IMR-90 (cell line): ENCODE data around the gene AMDHD2. TPM values are rescaled to one million over a fixed set of nuclear protein-coding genes. Genes with fewer than 3 reads are reported as not detected.

Experiments
- ATAC-seq: fragments of 200-7000 bp; cut with Tn5 transposase; 2 replicates; pipeline ENCODE4 v1.9.1; 2020; ENCODE audit warnings: low read depth, mild to moderate bottlenecking, moderate library complexity
- BruUV-seq: library from RNA; stranded (reverse); fragments of 400-500 nt; replicated peaks from 2 replicates; lab custom pipeline; 2021; lab: Mats Ljungman, UMichigan
- CTCF ChIA-PET: fragments of 300-600 bp; formaldehyde crosslinking; extraction: SDS; loops from one replicate; lab custom pipeline; 2021; ENCODE audit warnings: antibody characterized with exemption; lab: Yijun Ruan, JAX
- POLR2A ChIA-PET: fragments of 300-600 bp; sonication (Branson Sonifier 250); formaldehyde crosslinking; loops from one replicate; lab custom pipeline; 2022; ENCODE audit warnings: antibody characterized with exemption; ENCODE audit not compliant: unreplicated experiment; lab: Charles Lee
- DNase-seq: peaks from one replicate; pipeline ENCODE4 v3.0.0; 2013
- H2AFZ ChIP-seq: replicated peaks from 2 replicates; pipeline ENCODE3; 2013; ENCODE audit warnings: low read length, mild to moderate bottlenecking; ENCODE audit not compliant: poor library complexity
- H2AK5ac ChIP-seq: 2 replicates; pipeline ENCODE4 v1.6.1; 2013; ENCODE audit warnings: low read depth, low read length, inconsistent platforms
- H2AK9ac ChIP-seq: replicated peaks from 2 replicates; pipeline ENCODE3; 2013; ENCODE audit warnings: mild to moderate bottlenecking, low read depth, low read length, moderate library complexity; ENCODE audit not compliant: poor library complexity
- H2BK120ac ChIP-seq: 2 replicates; pipeline ENCODE4 v1.6.1; 2013; ENCODE audit warnings: low read depth, low read length, inconsistent platforms
- H2BK15ac ChIP-seq: 3 replicates; pipeline ENCODE4 v1.6.1; 2013; ENCODE audit warnings: low read depth, low read length, inconsistent platforms
- H2BK20ac ChIP-seq: 2 replicates; pipeline ENCODE4 v1.6.1; 2013; ENCODE audit warnings: low read depth, mild to moderate bottlenecking, inconsistent platforms, low read length, moderate library complexity
- H2BK5ac ChIP-seq: 2 replicates; pipeline ENCODE4 v1.6.1; 2013; ENCODE audit warnings: mild to moderate bottlenecking, low read depth, low read length, inconsistent platforms; ENCODE audit not compliant: poor library complexity, severe bottlenecking
- H3K14ac ChIP-seq: replicated peaks from 2 replicates; pipeline ENCODE4 v1.6.1; 2013; ENCODE audit warnings: low read depth, low read length, inconsistent platforms
- H3K18ac ChIP-seq: 2 replicates; pipeline ENCODE4 v1.6.1; 2013; ENCODE audit warnings: low read depth, low read length, control low read depth
- H3K23ac ChIP-seq: 2 replicates; pipeline ENCODE4 v1.6.1; 2013; ENCODE audit warnings: low read depth, low read length, inconsistent platforms
- H3K27ac ChIP-seq: 2 replicates; pipeline ENCODE4 v1.5.1; 2013; ENCODE audit warnings: mild to moderate bottlenecking, control low read depth, low read length; ENCODE audit not compliant: insufficient read depth
- H3K27me3 ChIP-seq: 2 replicates; pipeline ENCODE4 v1.6.1; 2013; ENCODE audit warnings: low read length; ENCODE audit not compliant: control insufficient read depth, insufficient read depth
- H3K36me3 ChIP-seq: 2 replicates; pipeline ENCODE4 v1.6.1; 2013; ENCODE audit warnings: low read length, mixed read lengths; ENCODE audit not compliant: control insufficient read depth, insufficient read depth
- H3K4ac ChIP-seq: 2 replicates; pipeline ENCODE4 v1.6.1; 2013; ENCODE audit warnings: low read depth, low read length, inconsistent platforms
- H3K4me1 ChIP-seq: 2 replicates; pipeline ENCODE4 v1.6.1; 2013; ENCODE audit warnings: low read length, mixed read lengths; ENCODE audit not compliant: control insufficient read depth, insufficient read depth
- H3K4me2 ChIP-seq: 2 replicates; pipeline ENCODE4 v1.6.1; 2013; ENCODE audit warnings: low read depth, mild to moderate bottlenecking, control low read depth, low read length, moderate library complexity
- H3K4me3 ChIP-seq: 2 replicates; pipeline ENCODE4 v1.5.1; 2013; ENCODE audit warnings: low read depth, mild to moderate bottlenecking, control low read depth, low read length, moderate library complexity; ENCODE audit not compliant: insufficient read depth
- H3K56ac ChIP-seq: 2 replicates; pipeline ENCODE4 v1.6.1; 2013; ENCODE audit warnings: low read length, inconsistent platforms; ENCODE audit not compliant: insufficient read depth; ENCODE audit errors: extremely low read depth
- H3K79me1 ChIP-seq, 2 experiments: 2 replicates each; pipeline ENCODE4 v1.6.1; 2013; ENCODE audit warnings: low read length in 2 of 2, inconsistent platforms in 1 of 2, low read depth in 1 of 2
- H3K9ac ChIP-seq: 2 replicates; pipeline ENCODE4 v1.6.1; 2013; ENCODE audit warnings: low read depth, low read length, control low read depth
- H3K9me1 ChIP-seq: 2 replicates; pipeline ENCODE4 v1.6.1; 2013; ENCODE audit warnings: low read length, inconsistent platforms; ENCODE audit not compliant: insufficient read depth
- H3K9me3 ChIP-seq: 2 replicates; pipeline ENCODE4 v1.6.1; 2013; ENCODE audit warnings: low read length; ENCODE audit not compliant: control insufficient read depth, insufficient read depth
- H4K20me1 ChIP-seq: 2 replicates; pipeline ENCODE4 v1.6.1; 2013; ENCODE audit warnings: low read length, inconsistent platforms; ENCODE audit not compliant: insufficient read depth
- H4K5ac ChIP-seq: 2 replicates; pipeline ENCODE4 v1.6.1; 2013; ENCODE audit warnings: mild to moderate bottlenecking, low read depth, low read length, control low read depth
- H4K8ac ChIP-seq, 2 experiments: 2 replicates each; pipeline ENCODE4 v1.6.1; 2013; ENCODE audit warnings: low read depth in 2 of 2, low read length in 2 of 2, control low read depth in 1 of 2, inconsistent platforms in 1 of 2
- H4K91ac ChIP-seq: 2 replicates; pipeline ENCODE4 v1.6.1; 2013; ENCODE audit warnings: low read depth, low read length, inconsistent platforms; ENCODE audit not compliant: insufficient read depth
- BHLHE40 ChIP-seq: fragments of 150-350 bp; IDR thresholded peaks from 2 replicates; pipeline ENCODE4 v1.6.1; 2016; ENCODE audit warnings: mild to moderate bottlenecking, low read depth, low read length
- CEBPB ChIP-seq: IDR thresholded peaks from 2 replicates; pipeline ENCODE4 v1.6.1; 2012; ENCODE audit warnings: low read depth, low read length, improper control_type of control experiment
- CHD1 ChIP-seq: IDR thresholded peaks from 2 replicates; pipeline ENCODE4 v1.6.1; 2012; ENCODE audit warnings: low read depth, low read length, improper control_type of control experiment
- FOS ChIP-seq: fragments of 150-350 bp; IDR thresholded peaks from 2 replicates; pipeline ENCODE4 v1.6.1; 2016; ENCODE audit warnings: low read depth, low read length
- NFE2L2 ChIP-seq: fragments of 150-350 bp; IDR thresholded peaks from 2 replicates; pipeline ENCODE4 v1.6.1; 2016; ENCODE audit warnings: low read depth, mild to moderate bottlenecking, low read length
- WGBS, 2 experiments: methylation state at CpG; one replicate each; pipeline versions ENCODE4 v1.1.5 to v1.1.7; 2013; ENCODE audit warnings: missing lambda C conversion rate in 2 of 2; ENCODE audit not compliant: insufficient read length in 1 of 2; ENCODE audit errors: extremely low coverage in 2 of 2; 5-methylcytosine and 5-hydroxymethylcytosine counted together
- dilution Hi-C: fragments of 300-500 bp; cut with HindIII; formaldehyde crosslinking; loops from one replicate; pipeline ENCODE4 v1.14.3; 2018; ENCODE audit warnings: low sequenced_read_pairs; ENCODE audit not compliant: unreplicated experiment
- in situ Hi-C: fragments of 300-500 bp; cut with MboI; formaldehyde crosslinking; loops from 3 replicates; pipeline ENCODE4 v1.14.3; 2019; ENCODE audit warnings: low sequenced_read_pairs, inconsistent platforms, mixed read lengths
- intact Hi-C: fragments of 100-400 bp; cut with micrococcal nuclease; formaldehyde crosslinking; loops from 2 replicates; pipeline ENCODE4 v1.10.0; 2022
- polyA plus RNA-seq, 3 experiments: library from polyadenylated mRNA; depleted of rRNA; stranded (reverse); fragments of >200 nt; gene quantifications; 2 replicates each; pipeline ENCODE4 v1.2.3, GENCODE V29; 2012; ENCODE audit warnings: low replicate concordance in 1 of 3
- total RNA-seq: library from RNA; depleted of rRNA; stranded (reverse); fragments of >200 nt; gene quantifications from 2 replicates; pipeline ENCODE4 v1.2.3, GENCODE V29; 2012
- TF ChIP-seq, protein P1 (sequence below): fragments of 150-350 bp; IDR thresholded peaks from 2 replicates; pipeline ENCODE4 v1.6.1; 2017; ENCODE audit warnings: mild to moderate bottlenecking, antibody characterized with exemption, low read length, low read depth
- TF ChIP-seq, protein P2 (sequence below): fragments of 150-350 bp; IDR thresholded peaks from 2 replicates; pipeline ENCODE4 v1.6.1; 2016; ENCODE audit warnings: low read depth, mild to moderate bottlenecking, low read length, moderate library complexity, borderline replicate concordance

Gene AMDHD2
- total and polyA plus RNA-seq, 2 of the 4 experiments (the other 2 are of a cell fraction): 10.6 to 30.3 TPM

DNA sequence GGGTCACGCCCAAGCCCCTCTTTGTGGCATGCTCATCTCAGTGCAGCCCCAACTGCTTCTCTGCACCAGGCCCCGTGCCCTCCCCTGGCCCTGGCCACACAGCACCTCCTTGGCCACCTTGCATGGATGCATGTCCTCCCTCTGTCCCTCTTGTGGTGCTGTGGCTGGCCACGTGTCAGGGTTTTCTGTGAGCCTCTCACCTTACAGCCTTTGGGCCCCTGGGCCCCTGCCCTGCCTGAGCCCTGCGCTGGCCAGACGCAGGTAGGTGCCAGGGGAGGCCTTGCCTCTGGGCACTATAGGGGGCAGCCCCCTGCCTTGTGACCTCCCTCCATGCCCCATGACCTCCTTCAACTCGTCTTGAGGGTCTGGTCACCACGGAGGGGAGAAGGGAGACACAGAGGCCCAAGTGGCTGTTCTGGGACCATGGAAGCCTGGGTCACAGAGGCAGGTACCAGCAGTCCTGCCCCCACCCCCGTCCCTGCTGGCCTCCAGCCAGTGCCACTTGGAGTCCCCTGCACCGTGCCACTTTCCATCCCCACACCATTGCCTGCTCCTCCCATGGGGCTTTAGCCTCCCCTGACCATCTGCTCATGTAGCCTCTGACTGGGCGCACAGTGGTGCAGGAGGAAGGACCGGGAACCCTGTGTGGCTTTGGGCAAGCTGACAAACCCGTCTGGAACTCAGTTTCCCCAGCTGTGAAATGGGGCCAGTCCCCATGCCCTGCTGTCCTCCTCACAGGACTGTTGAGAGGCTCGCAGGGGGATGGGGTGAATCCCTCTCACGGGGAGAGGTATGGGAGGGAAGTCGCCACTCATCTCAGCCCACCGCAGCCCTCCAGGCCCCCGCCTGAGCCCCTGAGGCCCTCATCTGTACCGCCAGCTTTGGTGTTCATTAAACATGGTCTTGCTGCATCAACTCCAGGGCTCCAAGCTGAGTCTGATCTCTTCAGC is 17.9 kb upstream of the AMDHD2 start:
- in situ Hi-C loops (loop anchor here (10.0 kb wide), 1 partner anchor 247 kb away; the partner anchor contains the start of gene ECI1), intact Hi-C loops (loop anchor here (1.0 to 2.0 kb wide), 3 partner anchors 28 to 162 kb away; partner anchors contain the start of gene ABCA3), dilution Hi-C loops (no loop called here)
- 70% methylated on average over 11 of the region's 18 CpGs; no CpG with 5 or more reads in 1 of the 2 experiments for WGBS, 2 experiments
- H3K23ac ChIP-seq: no peak overlapping the region
- H2BK15ac ChIP-seq: no peak overlapping the region
- H4K8ac ChIP-seq: no peak overlapping the region
- no peak overlapping the region for H3K9ac ChIP-seq
- TF ChIP-seq, protein P1, sequence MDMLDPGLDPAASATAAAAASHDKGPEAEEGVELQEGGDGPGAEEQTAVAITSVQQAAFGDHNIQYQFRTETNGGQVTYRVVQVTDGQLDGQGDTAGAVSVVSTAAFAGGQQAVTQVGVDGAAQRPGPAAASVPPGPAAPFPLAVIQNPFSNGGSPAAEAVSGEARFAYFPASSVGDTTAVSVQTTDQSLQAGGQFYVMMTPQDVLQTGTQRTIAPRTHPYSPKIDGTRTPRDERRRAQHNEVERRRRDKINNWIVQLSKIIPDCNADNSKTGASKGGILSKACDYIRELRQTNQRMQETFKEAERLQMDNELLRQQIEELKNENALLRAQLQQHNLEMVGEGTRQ: no peak
- TF ChIP-seq CEBPB: no peak
- TF ChIP-seq BHLHE40: no peak
- TF ChIP-seq, protein P2, sequence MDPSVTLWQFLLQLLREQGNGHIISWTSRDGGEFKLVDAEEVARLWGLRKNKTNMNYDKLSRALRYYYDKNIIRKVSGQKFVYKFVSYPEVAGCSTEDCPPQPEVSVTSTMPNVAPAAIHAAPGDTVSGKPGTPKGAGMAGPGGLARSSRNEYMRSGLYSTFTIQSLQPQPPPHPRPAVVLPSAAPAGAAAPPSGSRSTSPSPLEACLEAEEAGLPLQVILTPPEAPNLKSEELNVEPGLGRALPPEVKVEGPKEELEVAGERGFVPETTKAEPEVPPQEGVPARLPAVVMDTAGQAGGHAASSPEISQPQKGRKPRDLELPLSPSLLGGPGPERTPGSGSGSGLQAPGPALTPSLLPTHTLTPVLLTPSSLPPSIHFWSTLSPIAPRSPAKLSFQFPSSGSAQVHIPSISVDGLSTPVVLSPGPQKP: no peak
- TF ChIP-seq NFE2L2: no peak
- no peak for TF ChIP-seq FOS
- no peak for TF ChIP-seq CHD1
- H4K91ac ChIP-seq: 0 out of 2 replicates have a peak overlapping the region, but pooled peaks have one; percentile 34
- H3K36me3 ChIP-seq: peaks cover 7% of the 10 kb centered on the region; the same call in 1 of the 2 replicates
- peak overlapping the region; percentile 45 for H3K4ac ChIP-seq
- ChIA-PET CTCF (interaction anchor here (0.7 to 1.0 kb wide), 3 partner anchors 13 to 34 kb away, joined by 3 to 4 read pairs (median 3); no protein-coding TSS in a partner anchor), POLR2A (no interaction called here)
- peaks cover 9% of the 10 kb centered on the region for H3K4me1 ChIP-seq
- no peak overlapping the region for H4K5ac ChIP-seq
- DNase-seq (no peak), ATAC-seq (no peak)
- peaks cover 3 to 19% of the 10 kb centered on the region in 2 experiments; a peak in 2 of 4 replicates for H3K79me1 ChIP-seq
- H2AK9ac ChIP-seq: peak overlapping the region; percentile 73
- H3K9me3 ChIP-seq: no peaks in the 10 kb centered on the region
- H2BK5ac ChIP-seq: peak overlapping the region; percentile 34
- no TSS peak for BruUV-seq
- H3K18ac ChIP-seq: no peak overlapping the region
- H4K20me1 ChIP-seq: peaks cover 17% of the 10 kb centered on the region
- H2BK20ac ChIP-seq: no peak overlapping the region
- H3K9me1 ChIP-seq: no peaks in the 10 kb centered on the region
- H3K14ac ChIP-seq: 0 out of 2 replicates have a peak overlapping the region, but pooled peaks have one; percentile 12
- no peak overlapping the region for H2AK5ac ChIP-seq
- H3K27ac ChIP-seq: no peak overlapping the region
- H3K56ac ChIP-seq: no peak overlapping the region
- H3K4me2 ChIP-seq: peak overlapping the region; percentile 1; the same call in 1 of the 2 replicates
- H2BK120ac ChIP-seq: no peak overlapping the region
- H3K4me3 ChIP-seq: no peak overlapping the region
- H2AFZ ChIP-seq: peak overlapping the region; percentile 88
- H3K27me3 ChIP-seq: no peaks in the 10 kb centered on the region
